ENCODE measurements around the gene MCC. TPM values are rescaled to one million over a fixed set of nuclear protein-coding genes. Genes with fewer than 3 reads are reported as not detected.

The MCC gene
- total RNA-seq, 1 experiment from 2014 or later: 0.41 TPM

GRCh38 chr5:113364466-113364865, 123.8 kb downstream of the MCC start:
- no peak for DNase-seq (ENCODE audit: low read depth, low spot score)
- Histone ChIP-seq H3K4me1 (ENCODE audit: control insufficient read depth, insufficient read depth, low read length) (no peaks in the 10 kb centered on the region), H3K27me3 (ENCODE audit: control insufficient read depth, insufficient read depth, low read length) (no peaks in the 10 kb centered on the region), H3K9me3 (ENCODE audit: control insufficient read depth, insufficient read depth, low read depth, low read length) (no peaks in the 10 kb centered on the region), H3K36me3 (ENCODE audit: control insufficient read depth, insufficient read depth, low read length) (no peaks in the 10 kb centered on the region), H3K4me3 (ENCODE audit: low read depth in 2 of 2, low read length in 2 of 2) (no peak overlapping the region), H3K27ac (ENCODE audit: low read length) (no peak overlapping the region)
- TF ChIP-seq SIN3A (IDR thresholded peaks at IDR 0.05; ENCODE audit: borderline replicate concordance, insufficient read depth, low read depth, low read length) (no peak), CTCF (IDR thresholded peaks at IDR 0.05) (no peak), REST (IDR thresholded peaks at IDR 0.05; ENCODE audit: insufficient read depth in 1 of 2, low read depth in 2 of 2, low read length in 1 of 2) (no peak), POLR2AphosphoS5 (IDR thresholded peaks at IDR 0.05; ENCODE audit: low read depth, low read length) (no peak), TCF7L2 (IDR thresholded peaks at IDR 0.05; ENCODE audit: low read depth, low read length) (no peak)
- ATAC-seq: no peak
- in situ Hi-C loops (cut with HindIII; ENCODE audit: low pct_unique_long_range_greater_than_20kb, low sequenced_read_pairs): no loop called here
- ChIA-PET POLR2A (no interaction called here), CTCF (no interaction called here)
- intact Hi-C loops (cut with micrococcal nuclease; ENCODE audit: unreplicated experiment): no loop called here
- no TSS peak for BruUV-seq (replicated peaks)

GRCh38 chr5:113361701-113362100, 126.6 kb downstream of the MCC start:
- H3K27ac ChIP-seq (ENCODE audit: low read length): no peak overlapping the region
- CTCF ChIA-PET: no interaction called here
- no peaks in the 10 kb centered on the region for H3K9me3 ChIP-seq (ENCODE audit: control insufficient read depth, insufficient read depth, low read depth, low read length)
- intact Hi-C loops (cut with micrococcal nuclease; ENCODE audit: unreplicated experiment): no loop called here
- POLR2A ChIA-PET: no interaction called here
- no peaks in the 10 kb centered on the region for H3K4me1 ChIP-seq (ENCODE audit: control insufficient read depth, insufficient read depth, low read length)
- no peak for DNase-seq (ENCODE audit: low read depth, low spot score)
- H3K36me3 ChIP-seq (ENCODE audit: control insufficient read depth, insufficient read depth, low read length): no peaks in the 10 kb centered on the region
- in situ Hi-C loops (cut with HindIII; ENCODE audit: low pct_unique_long_range_greater_than_20kb, low sequenced_read_pairs): no loop called here
- H3K27me3 ChIP-seq (ENCODE audit: control insufficient read depth, insufficient read depth, low read length): no peaks in the 10 kb centered on the region
- H3K4me3 ChIP-seq (ENCODE audit: low read depth in 2 of 2, low read length in 2 of 2): no peak overlapping the region
- no peak for TF ChIP-seq CTCF (IDR thresholded peaks at IDR 0.05)
- no peak for TF ChIP-seq SIN3A (IDR thresholded peaks at IDR 0.05; ENCODE audit: borderline replicate concordance, insufficient read depth, low read depth, low read length)
- TF ChIP-seq REST (IDR thresholded peaks at IDR 0.05; ENCODE audit: insufficient read depth in 1 of 2, low read depth in 2 of 2, low read length in 1 of 2): no peak
- no peak for TF ChIP-seq POLR2AphosphoS5 (IDR thresholded peaks at IDR 0.05; ENCODE audit: low read depth, low read length)
- no peak for TF ChIP-seq TCF7L2 (IDR thresholded peaks at IDR 0.05; ENCODE audit: low read depth, low read length)
- ATAC-seq: no peak
- no TSS peak for BruUV-seq (replicated peaks)

All from Panc1 (cell line).